HepG2 (cell line): ENCODE results near the gene IL11RA. TPM values are rescaled to one million over a fixed set of nuclear protein-coding genes. Genes with fewer than 3 reads are reported as not detected.

Experiments
- ARID2 ChIP-seq: sonication (generic); formaldehyde crosslinking; IDR thresholded peaks from 2 replicates; pipeline ENCODE4 v1.8.1; 2022; ENCODE audit warnings: mild to moderate bottlenecking, missing genetic modification reagents, borderline replicate concordance
- CCDC6 ChIP-seq: sonication (generic); formaldehyde crosslinking; IDR thresholded peaks from 2 replicates; pipeline ENCODE4 v1.8.1; 2022; ENCODE audit warnings: mild to moderate bottlenecking, missing genetic modification reagents, moderate library complexity
- CREB1 ChIP-seq, 2 experiments: fragments of 450-650 bp in 1 of 2; IDR thresholded peaks; 2 replicates each; pipeline ENCODE4 v1.6.1; 2016 to 2017; ENCODE audit warnings: control low read depth in 1 of 2, mild to moderate bottlenecking in 1 of 2, missing compliant biosample characterization in 1 of 2, missing genetic modification characterization in 1 of 2
- DNMT1 ChIP-seq: sonication (generic); formaldehyde crosslinking; IDR thresholded peaks from 2 replicates; pipeline ENCODE4 v1.5.1; 2020; ENCODE audit warnings: mild to moderate bottlenecking, missing genetic modification reagents
- FOXK1 ChIP-seq: sonication (generic); formaldehyde crosslinking; IDR thresholded peaks from 2 replicates; pipeline ENCODE4 v1.4.0; 2020; ENCODE audit warnings: low read depth, missing genetic modification reagents, borderline replicate concordance
- GATAD1 ChIP-seq: IDR thresholded peaks from 2 replicates; pipeline ENCODE4 v1.6.1; 2016; ENCODE audit warnings: missing genetic modification reagents, missing compliant biosample characterization
- HIVEP1 ChIP-seq: sonication (generic); formaldehyde crosslinking; IDR thresholded peaks from 2 replicates; pipeline ENCODE4 v1.4.0; 2020; ENCODE audit warnings: mild to moderate bottlenecking, missing genetic modification reagents
- KLF6 ChIP-seq: IDR thresholded peaks from 2 replicates; pipeline ENCODE4 v1.8.0; 2016; ENCODE audit warnings: missing biosample characterization, missing genetic modification reagents
- LRRFIP1 ChIP-seq: sonication (generic); formaldehyde crosslinking; conservative IDR thresholded peaks from 2 replicates; pipeline ENCODE4 v1.4.0; 2020; ENCODE audit warnings: missing genetic modification reagents
- NR0B2 ChIP-seq: sonication (generic); formaldehyde crosslinking; IDR thresholded peaks from 2 replicates; pipeline ENCODE4 v1.4.0; 2020; ENCODE audit warnings: mild to moderate bottlenecking, missing genetic modification reagents
- PHB2 ChIP-seq: fragments of 450-650 bp; IDR thresholded peaks from 2 replicates; pipeline ENCODE4 v1.6.1; 2018; ENCODE audit not compliant: partially characterized antibody
- RARA ChIP-seq: IDR thresholded peaks from 2 replicates; pipeline ENCODE4 v1.6.1; 2016; ENCODE audit warnings: missing genetic modification reagents, missing compliant biosample characterization
- TFDP1 ChIP-seq: IDR thresholded peaks from 2 replicates; pipeline ENCODE4 v1.6.1; 2016; ENCODE audit warnings: missing compliant biosample characterization, missing genetic modification reagents, borderline replicate concordance
- ZFP82 ChIP-seq: sonication (generic); formaldehyde crosslinking; IDR thresholded peaks from 2 replicates; pipeline ENCODE4 v1.5.1; 2020; ENCODE audit warnings: mild to moderate bottlenecking, missing genetic modification reagents, borderline replicate concordance
- ZNF143 ChIP-seq: sonication (generic); formaldehyde crosslinking; IDR thresholded peaks from 2 replicates; pipeline ENCODE4 v1.4.0; 2020; ENCODE audit warnings: missing genetic modification reagents
- ZNF24 ChIP-seq: fragments of 450-650 bp; IDR thresholded peaks from 2 replicates; pipeline ENCODE4 v1.6.1; 2017; ENCODE audit warnings: antibody characterized with exemption, mild to moderate bottlenecking
- ZNF281 ChIP-seq: sonication (generic); formaldehyde crosslinking; IDR thresholded peaks from 2 replicates; pipeline ENCODE4 v1.4.0; 2020; ENCODE audit warnings: missing genetic modification reagents, borderline replicate concordance
- ZNF30 ChIP-seq: sonication (generic); formaldehyde crosslinking; IDR thresholded peaks from 2 replicates; pipeline ENCODE4 v1.5.0; 2020; ENCODE audit warnings: mild to moderate bottlenecking, missing genetic modification reagents
- ZNF383 ChIP-seq: sonication (generic); formaldehyde crosslinking; IDR thresholded peaks from 2 replicates; pipeline ENCODE4 v1.4.0; 2020; ENCODE audit warnings: missing genetic modification reagents, mild to moderate bottlenecking, borderline replicate concordance
- ZNF564 ChIP-seq: sonication (generic); formaldehyde crosslinking; IDR thresholded peaks from 2 replicates; pipeline ENCODE4 v1.8.1; 2023; ENCODE audit warnings: mild to moderate bottlenecking, missing genetic modification reagents
- ZNF772 ChIP-seq: sonication (generic); formaldehyde crosslinking; IDR thresholded peaks from 2 replicates; pipeline ENCODE4 v1.5.0; 2020; ENCODE audit warnings: mild to moderate bottlenecking, missing genetic modification reagents
- ZNF777 ChIP-seq: sonication (generic); formaldehyde crosslinking; IDR thresholded peaks from 2 replicates; pipeline ENCODE4 v1.4.0; 2020; ENCODE audit warnings: missing genetic modification reagents
- ZNF850 ChIP-seq: sonication (generic); formaldehyde crosslinking; conservative IDR thresholded peaks from 2 replicates; pipeline ENCODE4 v1.9.0; 2021; ENCODE audit warnings: mild to moderate bottlenecking, missing genetic modification reagents
- polyA plus RNA-seq, 8 experiments: library from polyadenylated mRNA; depleted of rRNA in 3 of 8; stranded (reverse) in 7 of 8; unstranded in 1 of 8; fragments of >200 nt; fragmentation: Illumina TruSeq in 4 of 8; extraction: Trizol in 4 of 8; gene quantifications; 2 replicates each; pipeline versions ENCODE4 v1.2.1 to v1.2.3, GENCODE V29; 2011 to 2016; ENCODE audit warnings: low read depth in 4 of 8, missing spikeins in 1 of 8, mixed read lengths in 1 of 8; ENCODE audit not compliant: insufficient read depth in 1 of 8
- total RNA-seq, 5 experiments: library from RNA; depleted of rRNA; stranded (reverse); fragments of >200 nt; fragmentation: Illumina TruSeq; extraction: Trizol; gene quantifications; 2 replicates each; pipeline ENCODE4 v1.2.3, GENCODE V29; 2016; ENCODE audit warnings: low read depth in 1 of 5

The IL11RA gene
- total and polyA plus RNA-seq, 2 of the 13 experiments (the other 11 are each of a cell fraction or from before 2014, with no cell fraction given) = 2.0 to 4.2 TPM

- no peak for TF ChIP-seq LRRFIP1
- TF ChIP-seq ZNF383 (CRISPR knock-in tag) = no peak
- 0 out of 2 replicates have a peak, but pooled peaks have one; percentile 16 for TF ChIP-seq CCDC6 (CRISPR knock-in tag)
- TF ChIP-seq ZNF281 = 0 out of 2 replicates have a peak, but pooled peaks have one; percentile 23
- peak; percentile 65 for TF ChIP-seq RARA (CRISPR knock-in tag)
- TF ChIP-seq FOXK1 (CRISPR knock-in tag) = peak; percentile 32; the same call in 1 of the 2 replicates
- no peak; the same call in 1 of the 2 replicates for TF ChIP-seq ZNF143
- TF ChIP-seq TFDP1 (CRISPR knock-in tag) = peak; percentile 84
- TF ChIP-seq ZNF772 (CRISPR knock-in tag) = peak; percentile 48; the same call in 1 of the 2 replicates
- no peak for TF ChIP-seq ZNF777
- peak; percentile 42; the same call in 1 of the 2 replicates for TF ChIP-seq HIVEP1
- TF ChIP-seq ZNF564 (CRISPR knock-in tag) = no peak
- TF ChIP-seq PHB2 = no peak
- TF ChIP-seq ZNF30 (CRISPR knock-in tag) = no peak
- TF ChIP-seq GATAD1 (CRISPR knock-in tag) = peak; percentile 65
- TF ChIP-seq ZFP82 (CRISPR knock-in tag) = no peak
- TF ChIP-seq ARID2 = no peak
- peak; percentile 56; the same call in 1 of the 2 replicates for TF ChIP-seq CREB1 (IDR thresholded peaks at IDR 0.05)
- TF ChIP-seq CREB1 (CRISPR knock-in tag; IDR thresholded peaks at IDR 0.05) = peak; percentile 74
- no peak for TF ChIP-seq KLF6 (CRISPR knock-in tag)
- no peak for TF ChIP-seq NR0B2 (CRISPR knock-in tag)
- TF ChIP-seq ZNF850 (CRISPR knock-in tag) = no peak
- TF ChIP-seq ZNF24 = no peak
- TF ChIP-seq DNMT1 (CRISPR knock-in tag) = no peak
Observed at GRCh38 chr9:34651876-34652601, at the start of gene IL11RA (continued).
